HT-29 (cell line): Measurements from ENCODE around the gene RNH1. TPM values are rescaled to one million over a fixed set of nuclear protein-coding genes. Genes with fewer than 3 reads are reported as not detected.
A peak's percentile ranks its signal among the peaks of the same experiment; 100 is the strongest.

ENCODE experiments used
- DNase-seq: peaks from one replicate; pipeline ENCODE4 v3.0.0-alpha.2; 2015; ENCODE audit warnings: low spot score
- total RNA-seq: library from RNA; depleted of rRNA; stranded (reverse); fragments of >200 nt; shearing (Covaris generic); gene quantifications from 2 replicates; pipeline ENCODE4 v1.2.3, GENCODE V29; 2014

The RNH1 gene
- total RNA-seq, 1 experiment from 2014 or later: 470 TPM

GRCh38 chr11:459511-460220 lies 47.4 kb downstream of the RNH1 start:
- no peak for DNase-seq

GRCh38 chr11:457111-457760 lies 49.8 kb downstream of the RNH1 start:
- DNase-seq: no peak

DNA sequence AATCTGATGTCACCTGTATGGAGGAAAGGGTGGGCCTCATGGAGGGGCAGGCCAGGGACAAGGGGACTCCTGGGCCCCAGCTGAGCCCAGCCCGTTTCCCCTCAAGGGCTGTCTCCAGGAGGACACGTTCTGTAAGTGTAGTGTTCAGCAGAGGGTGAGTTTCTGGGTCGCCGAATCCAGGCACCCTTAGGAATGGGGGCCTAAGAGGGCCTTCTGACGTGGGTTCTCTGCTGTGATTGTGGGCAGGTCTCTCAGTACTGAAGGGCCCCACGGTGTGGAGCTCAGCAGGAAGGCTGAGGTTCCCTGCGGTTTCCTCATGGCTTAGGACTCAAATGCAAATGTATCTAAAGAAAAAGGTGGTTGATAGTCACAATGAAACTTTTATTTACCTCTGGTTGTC lies 50.5 kb downstream of the RNH1 start:
- DNase-seq: no peak

- no peak for DNase-seq
Measured at GRCh38 chr11:455566-456147, 51.4 kb downstream of the RNH1 start.

GRCh38 chr11:454801-455565 lies 52.1 kb downstream of the RNH1 start:
- DNase-seq: no peak

GRCh38 chr11:454043-454442 lies 53.0 kb downstream of the RNH1 start:
- no peak for DNase-seq

GRCh38 chr11:453564-453963 lies 53.5 kb downstream of the RNH1 start:
- DNase-seq: no peak

- DNase-seq: no peak
Measured at GRCh38 chr11:452916-453527, 54.0 kb downstream of the RNH1 start.

DNA sequence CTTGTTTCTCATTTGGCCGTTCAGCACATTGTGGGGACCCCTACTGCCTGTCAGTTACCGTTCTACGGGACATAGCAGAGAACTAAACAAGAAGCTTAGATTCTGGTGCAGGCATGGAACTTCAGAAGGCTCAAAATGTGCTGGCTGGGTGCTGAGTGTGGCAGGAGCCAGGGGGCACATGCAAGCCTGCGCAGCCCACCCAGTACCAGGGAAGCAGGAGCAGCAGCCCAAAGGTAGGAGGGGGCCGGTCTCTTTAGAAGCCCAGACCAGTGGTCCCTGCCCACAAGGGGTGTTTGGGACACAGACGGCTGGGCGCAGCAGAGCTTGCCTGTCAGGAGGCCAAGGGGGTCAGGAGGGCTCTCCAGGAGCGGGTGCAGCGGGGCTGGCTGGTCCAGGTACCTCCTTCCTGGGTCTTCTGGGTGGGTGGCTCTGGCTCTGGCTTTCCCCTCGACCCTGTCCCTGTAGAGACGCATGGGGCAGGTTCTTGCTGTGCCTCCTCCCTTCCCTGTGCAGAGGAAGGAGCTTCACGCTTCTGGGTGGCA lies 54.8 kb downstream of the RNH1 start:
- DNase-seq: no peak

DNA sequence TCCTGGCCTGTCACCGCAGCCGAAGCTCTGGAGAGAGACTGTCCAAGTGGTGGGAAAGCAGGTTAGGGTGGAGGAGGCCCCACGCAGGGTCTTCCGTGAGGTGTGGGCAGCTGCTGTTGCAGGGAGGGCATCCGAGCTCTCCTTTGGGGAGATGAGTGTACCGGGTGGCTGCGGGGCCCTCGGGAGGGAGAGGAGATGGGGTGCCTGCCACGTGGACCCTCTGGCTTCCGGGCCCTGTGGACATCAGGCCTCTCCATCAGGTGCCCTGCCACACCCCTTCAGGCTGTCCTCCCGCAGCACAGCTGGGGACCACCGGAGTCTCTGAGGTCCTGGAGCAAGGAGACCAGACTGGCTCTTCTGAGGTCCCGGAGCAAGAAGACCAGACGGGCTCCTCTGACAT lies 55.3 kb downstream of the RNH1 start:
- DNase-seq: no peak

- peak; percentile 89 for DNase-seq
Measured at GRCh38 chr11:450809-451451, 56.1 kb downstream of the RNH1 start.

GRCh38 chr11:449889-450808 lies 56.9 kb downstream of the RNH1 start, which contains the start of gene PTDSS2:
TSS of gene PTDSS2 (plus strand) at chr11:450279. CDS start at chr11:450456, 177 bp downstream.
- peak; percentile 97 for DNase-seq

DNA sequence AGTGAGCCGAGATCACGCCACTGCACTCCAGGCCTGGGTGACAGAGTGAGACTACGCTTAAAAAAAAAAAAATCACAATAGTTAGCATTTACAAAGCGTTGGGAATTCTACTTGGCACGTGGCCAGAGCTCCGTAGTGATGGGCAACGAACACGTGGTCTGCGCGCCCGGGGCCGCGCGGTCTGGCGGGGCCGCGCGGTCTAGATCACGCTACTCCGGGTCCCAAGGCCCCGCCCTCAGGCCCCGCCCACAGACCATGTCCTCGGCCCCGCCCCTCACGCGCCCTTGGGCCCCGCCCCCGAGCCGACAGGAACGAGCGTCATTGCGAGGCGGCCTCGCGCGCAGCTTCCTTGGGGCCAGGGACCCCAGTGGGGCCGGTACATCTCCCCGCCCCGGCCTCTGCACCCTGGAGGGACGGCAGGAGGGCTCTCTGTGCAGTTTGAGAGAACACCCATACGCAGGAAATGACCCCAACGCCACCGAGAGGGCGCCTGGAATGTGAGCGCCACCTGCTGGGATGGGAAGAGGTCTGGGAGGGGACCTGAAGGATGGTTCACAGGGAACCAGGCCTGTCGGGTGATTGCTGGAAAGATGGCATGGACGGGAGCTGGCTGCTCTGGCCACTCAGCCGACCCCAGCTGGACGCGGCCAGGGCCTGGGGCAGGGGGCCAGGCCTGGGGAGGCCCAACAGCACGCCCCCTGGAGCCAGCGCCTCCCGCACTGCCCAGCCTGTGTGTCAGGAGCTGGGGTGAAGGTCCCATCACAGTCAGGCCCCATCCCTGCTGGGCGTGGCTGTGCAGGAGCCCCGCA lies 58.9 kb downstream of the RNH1 start:
- peak; percentile 96 for DNase-seq

DNA sequence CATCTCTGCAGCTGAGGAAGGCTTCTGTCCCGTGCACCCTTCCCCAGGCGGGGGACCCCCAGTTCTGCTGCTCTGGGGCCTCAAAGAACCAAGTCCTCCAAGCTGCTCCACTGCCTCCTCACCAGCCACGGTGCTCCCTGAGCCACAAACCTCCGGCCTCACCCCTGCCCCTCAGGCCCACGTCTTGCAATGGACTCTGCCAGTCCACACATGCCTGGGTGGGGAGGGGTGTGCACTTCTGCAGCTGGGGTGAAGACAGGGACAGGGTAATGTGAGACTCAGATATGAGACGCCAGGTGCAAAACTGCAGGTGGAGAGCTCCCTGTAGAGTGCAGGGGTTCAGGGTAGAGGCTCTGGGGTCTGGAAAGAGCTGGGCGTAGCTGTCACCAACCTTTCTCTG lies 60.2 kb downstream of the RNH1 start:
- peak; percentile 31 for DNase-seq

- no peak for DNase-seq
Measured at GRCh38 chr11:445765-446588, 61.1 kb downstream of the RNH1 start.
